Upper lobe of right lung (tissue), 1 donor: ENCODE results near the gene ALG12. TPM values are rescaled to one million over a fixed set of nuclear protein-coding genes. Genes with fewer than 3 reads are reported as not detected.

Experiments used
- ATAC-seq: fragments of 200-7000 bp; cut with Tn5 transposase; one replicate; pipeline ENCODE4 v1.9.1; 2020; ENCODE audit warnings: mild to moderate bottlenecking, moderate library complexity
- DNase-seq: peaks from one replicate; pipeline ENCODE4 v3.0.0-alpha.2; 2020
- H3K27ac ChIP-seq: fragments of 200-600 bp; one replicate; pipeline ENCODE4 v1.8.0; 2022
- H3K27me3 ChIP-seq: fragments of 200-600 bp; one replicate; pipeline ENCODE4 v1.8.0; 2022; ENCODE audit warnings: mild to moderate bottlenecking
- H3K36me3 ChIP-seq: fragments of 200-600 bp; one replicate; pipeline ENCODE4 v1.8.0; 2022
- H3K4me1 ChIP-seq: fragments of 200-600 bp; one replicate; pipeline ENCODE4 v1.8.0; 2022
- H3K4me3 ChIP-seq: fragments of 200-600 bp; one replicate; pipeline ENCODE4 v1.8.0; 2022; ENCODE audit warnings: mild to moderate bottlenecking
- H3K9me3 ChIP-seq: fragments of 200-600 bp; one replicate; pipeline ENCODE4 v1.8.0; 2022
- CTCF ChIP-seq: fragments of 200-600 bp; IDR thresholded peaks from one replicate; pipeline ENCODE4 v1.8.0; 2022; ENCODE audit warnings: antibody characterized with exemption
- intact Hi-C: fragments of 100-400 bp; cut with DNase I; formaldehyde crosslinking; loops from one replicate; pipeline ENCODE4 v1.11.0; 2022
- total RNA-seq: library from RNA; stranded (reverse); fragmentation: NEBNext Ultra II Directional; extraction: Animal tissue kit (Norgen Biotek cat#: 25700); gene quantifications from one replicate; pipeline ENCODE4 v1.2.1, GENCODE V29; 2021
- donor health status: DM: no; HTN: yes; CAD: no; lungs with severe emphysema.

The ALG12 gene
- total RNA-seq, 1 donor from 2014 or later = 28.1 TPM

- Histone ChIP-seq H3K27me3 (no peaks in the 10 kb centered on the region), H3K36me3 (no peaks in the 10 kb centered on the region), H3K9me3 (no peaks in the 10 kb centered on the region), H3K27ac (no peak overlapping the region), H3K4me1 (no peaks in the 10 kb centered on the region), H3K4me3 (no peak overlapping the region)
- TF ChIP-seq CTCF = no peak
- intact Hi-C loops = no loop called here
- DNase-seq (peak; percentile 46), ATAC-seq (no peak)
These were observed 44.9 kb downstream of the ALG12 start for GRCh38 chr22:49873228-49873940.

DNA sequence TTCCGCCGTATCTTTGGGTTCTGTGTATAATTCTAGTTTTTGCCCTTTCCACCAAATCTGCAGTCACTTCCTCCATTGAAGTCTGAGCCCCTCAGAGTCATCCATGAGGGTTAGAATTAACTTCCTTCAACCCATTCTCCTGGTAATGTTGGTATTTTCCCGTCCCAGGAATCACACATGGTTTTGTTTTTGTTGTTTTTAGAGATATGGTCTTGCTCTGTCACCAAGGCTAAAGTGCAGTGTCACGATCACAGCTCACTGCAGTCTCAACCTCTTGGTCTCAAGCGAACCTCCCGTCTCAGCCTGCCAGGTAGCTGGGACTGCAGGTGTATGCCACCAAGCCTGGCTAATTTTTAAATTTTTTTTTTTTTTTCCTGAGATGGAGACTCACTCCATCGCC is 45.9 kb downstream of the ALG12 start:
- Histone ChIP-seq H3K4me1 (no peaks in the 10 kb centered on the region), H3K27ac (no peak overlapping the region), H3K9me3 (no peaks in the 10 kb centered on the region), H3K4me3 (no peak overlapping the region), H3K27me3 (no peaks in the 10 kb centered on the region), H3K36me3 (no peaks in the 10 kb centered on the region)
- DNase-seq (no peak), ATAC-seq (no peak)
- intact Hi-C loops = no loop called here
- no peak for TF ChIP-seq CTCF

- no peak for DNase-seq
- no peaks in the 10 kb centered on the region for H3K36me3 ChIP-seq
- H3K4me1 ChIP-seq = no peaks in the 10 kb centered on the region
- TF ChIP-seq CTCF = no peak
- H3K27me3 ChIP-seq = no peaks in the 10 kb centered on the region
- H3K27ac ChIP-seq = no peak overlapping the region
- intact Hi-C loops = no loop called here
- H3K4me3 ChIP-seq = no peak overlapping the region
- H3K9me3 ChIP-seq = peaks cover 3% of the 10 kb centered on the region
- ATAC-seq = no peak
These were observed 46.8 kb downstream of the ALG12 start for GRCh38 chr22:49871482-49871881.

GRCh38 chr22:49869845-49870712 is 48.2 kb downstream of the ALG12 start:
- Histone ChIP-seq H3K4me3 (no peak overlapping the region), H3K27ac (no peak overlapping the region), H3K4me1 (no peaks in the 10 kb centered on the region), H3K9me3 (peaks cover 11% of the 10 kb centered on the region), H3K36me3 (no peaks in the 10 kb centered on the region), H3K27me3 (no peaks in the 10 kb centered on the region)
- intact Hi-C loops = no loop called here
- no peak for DNase-seq
- no peak for ATAC-seq
- no peak for TF ChIP-seq CTCF

DNA sequence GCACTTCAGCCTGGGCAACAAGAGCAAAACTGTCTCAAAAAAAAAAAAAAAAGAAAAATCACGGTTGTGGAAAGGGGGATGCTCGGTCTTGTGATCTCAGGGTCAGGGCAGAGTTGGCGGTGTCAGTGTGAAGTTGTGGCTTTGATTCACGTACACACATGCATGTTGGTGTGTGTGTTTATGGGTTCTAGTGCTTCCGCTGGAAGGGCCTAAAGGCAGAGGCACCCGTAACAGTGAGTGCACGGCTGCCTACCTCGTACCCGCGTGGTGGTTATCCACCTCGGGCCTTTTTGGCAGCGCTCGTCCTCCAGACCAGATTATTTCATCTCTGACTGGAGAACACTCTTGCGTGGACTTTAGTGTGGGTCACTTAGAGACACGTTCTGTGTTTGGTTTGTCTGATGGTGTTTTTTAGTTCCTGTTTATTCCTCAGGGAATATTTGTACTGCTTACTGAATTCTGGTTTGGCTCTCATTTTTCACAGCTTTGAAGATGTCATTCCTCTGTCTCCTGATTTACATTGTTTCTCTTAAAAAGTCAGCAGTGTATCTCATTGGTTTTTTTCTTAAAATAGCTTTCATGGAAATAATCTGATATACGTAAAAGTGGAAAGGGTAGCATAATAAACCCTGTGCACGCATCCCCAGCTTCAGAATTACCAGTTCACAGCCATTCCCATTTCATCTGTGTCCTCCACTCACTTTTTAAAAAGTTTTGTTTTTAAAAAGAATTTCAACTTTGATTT is 49.0 kb downstream of the ALG12 start:
- Histone ChIP-seq H3K27me3 (no peaks in the 10 kb centered on the region), H3K4me3 (no peak overlapping the region), H3K4me1 (no peaks in the 10 kb centered on the region), H3K36me3 (no peaks in the 10 kb centered on the region), H3K27ac (no peak overlapping the region), H3K9me3 (peaks cover 11% of the 10 kb centered on the region)
- DNase-seq (peak; percentile 34), ATAC-seq (peak; percentile 28)
- no peak for TF ChIP-seq CTCF
- intact Hi-C loops = no loop called here
